Measurements from ENCODE around the gene RNMT.

GRCh38 chr18:13793819-13794218, 67.3 kb downstream of the RNMT start:
- TF ChIP-seq POLR2AphosphoS5 (IDR thresholded peaks at IDR 0.05; ENCODE audit: low read depth, low read length) (no peak), POLR2A (IDR thresholded peaks at IDR 0.05; ENCODE audit: low read depth, low read length) (no peak), TAF1 (IDR thresholded peaks at IDR 0.05; ENCODE audit: low read depth, low read length) (no peak), SPI1 (IDR thresholded peaks at IDR 0.05; ENCODE audit: low read depth, low read length) (no peak), POU2F2 (IDR thresholded peaks at IDR 0.05; ENCODE audit: low read depth, low read length) (no peak)

Data from GM12891 (cell line).